Measurements from ENCODE around the gene ACTG2.

DNA sequence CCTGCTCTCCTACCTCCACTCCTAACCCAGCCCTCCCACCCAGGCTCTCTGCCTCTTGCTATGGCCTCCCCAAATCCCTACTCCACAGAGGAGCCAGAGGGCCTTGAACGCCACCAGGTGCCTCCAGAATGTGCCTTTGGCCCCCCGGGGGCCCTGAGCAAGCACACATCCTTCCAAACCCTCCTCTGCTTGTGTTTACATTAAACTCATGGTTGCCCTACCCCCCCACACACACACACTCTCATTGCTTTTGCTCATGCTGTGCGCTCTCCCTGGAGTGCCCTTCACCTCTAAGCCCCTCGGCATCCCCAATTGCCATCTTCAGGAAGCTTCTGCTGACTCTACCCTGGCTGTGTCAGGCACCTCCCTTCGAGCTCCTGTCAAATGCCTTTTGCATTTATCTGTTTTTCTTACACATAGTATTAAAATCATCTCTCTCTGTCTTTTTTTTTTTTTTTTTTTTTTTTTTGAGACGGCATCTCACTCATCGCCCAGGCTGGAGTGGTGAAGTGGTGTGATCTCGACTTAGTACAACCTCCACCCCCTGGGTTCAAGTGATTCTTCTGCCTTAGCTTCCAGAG is 75.6 kb downstream of the ACTG2 start:
- TF ChIP-seq CTCF (IDR thresholded peaks at IDR 0.05; ENCODE audit: insufficient read depth, low read length) (no peak), POLR2AphosphoS5 (IDR thresholded peaks at IDR 0.05; ENCODE audit: low read depth) (no peak)
